Body of pancreas (tissue), 4 donors: ENCODE data around the gene PCBD2.

ENCODE experiments used
- POLR2A ChIP-seq, 3 donors: fragments of 450-650 bp; IDR thresholded peaks; one replicate each; pipeline ENCODE4 v1.6.1; 2016; ENCODE audit warnings: antibody characterized with exemption in 3 of 3, mild to moderate bottlenecking in 2 of 3
- TF ChIP-seq, protein P1 (sequence below), 7 experiments: fragments of 450-650 bp in 4 of 7; fragments of 200-600 bp in 3 of 7; sonication (generic) in 3 of 7; IDR thresholded peaks; one replicate each; pipeline ENCODE4 v1.5.1; 2016 to 2019; ENCODE audit warnings: antibody characterized with exemption in 7 of 7

- TF ChIP-seq, protein P1, sequence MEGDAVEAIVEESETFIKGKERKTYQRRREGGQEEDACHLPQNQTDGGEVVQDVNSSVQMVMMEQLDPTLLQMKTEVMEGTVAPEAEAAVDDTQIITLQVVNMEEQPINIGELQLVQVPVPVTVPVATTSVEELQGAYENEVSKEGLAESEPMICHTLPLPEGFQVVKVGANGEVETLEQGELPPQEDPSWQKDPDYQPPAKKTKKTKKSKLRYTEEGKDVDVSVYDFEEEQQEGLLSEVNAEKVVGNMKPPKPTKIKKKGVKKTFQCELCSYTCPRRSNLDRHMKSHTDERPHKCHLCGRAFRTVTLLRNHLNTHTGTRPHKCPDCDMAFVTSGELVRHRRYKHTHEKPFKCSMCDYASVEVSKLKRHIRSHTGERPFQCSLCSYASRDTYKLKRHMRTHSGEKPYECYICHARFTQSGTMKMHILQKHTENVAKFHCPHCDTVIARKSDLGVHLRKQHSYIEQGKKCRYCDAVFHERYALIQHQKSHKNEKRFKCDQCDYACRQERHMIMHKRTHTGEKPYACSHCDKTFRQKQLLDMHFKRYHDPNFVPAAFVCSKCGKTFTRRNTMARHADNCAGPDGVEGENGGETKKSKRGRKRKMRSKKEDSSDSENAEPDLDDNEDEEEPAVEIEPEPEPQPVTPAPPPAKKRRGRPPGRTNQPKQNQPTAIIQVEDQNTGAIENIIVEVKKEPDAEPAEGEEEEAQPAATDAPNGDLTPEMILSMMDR (IDR thresholded peaks at IDR 0.05): no peak
- TF ChIP-seq POLR2A (IDR thresholded peaks at IDR 0.05): no peak
Measured at GRCh38 chr5:134958755-134959154, 53.8 kb downstream of the PCBD2 start.
